GDM1 (cell line): ENCODE results near the gene DENND10.
"Not testable (repeated sequence)": the region's sequence is repeated elsewhere in the genome, so short reads cannot be mapped to it uniquely, and the experiment has no call there.

Experiments
- DNase-seq: peaks from one replicate; lab custom pipeline; 2025; lab: John Stamatoyannopoulos, UW

The DENND10 gene

DNA sequence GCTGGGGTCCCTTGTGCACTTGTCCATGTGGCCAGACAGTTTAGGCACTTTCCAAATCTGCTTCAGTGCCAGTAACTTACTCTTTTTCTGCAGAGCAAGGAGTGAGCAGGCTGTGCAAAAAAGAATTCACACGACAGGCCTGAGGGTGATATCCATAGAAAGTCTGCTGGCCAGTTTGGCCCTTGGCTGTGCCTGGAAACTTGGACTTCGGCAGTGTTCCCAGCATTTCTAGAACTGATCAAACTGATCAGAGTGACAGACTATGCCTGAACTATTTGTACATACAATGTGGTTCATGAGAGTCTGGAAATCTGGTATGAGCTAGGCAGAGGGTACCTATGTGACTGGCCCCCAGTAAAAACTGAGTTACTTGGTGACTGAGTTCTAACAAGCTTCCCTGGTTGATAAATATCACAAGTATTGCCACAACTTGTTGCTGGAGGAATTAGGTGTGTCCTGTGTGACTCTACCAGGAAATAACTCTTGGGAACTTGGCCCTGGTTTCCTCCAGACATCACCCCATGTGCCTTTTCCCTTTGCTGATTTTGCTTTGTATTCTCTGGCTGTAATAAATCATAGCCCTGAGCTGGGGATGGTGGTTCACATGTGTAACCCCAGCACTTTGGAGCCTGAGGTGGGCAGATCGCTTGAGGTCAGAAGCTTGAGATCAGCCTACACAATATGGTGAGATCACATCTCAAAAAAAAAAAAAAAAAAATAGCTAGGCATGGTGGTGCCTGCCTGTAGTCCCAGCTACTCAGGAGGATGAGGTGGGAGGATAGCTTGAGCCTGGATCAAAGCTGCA is 3.3 kb upstream of the DENND10 start:
- DNase-seq, result no peak

DNA sequence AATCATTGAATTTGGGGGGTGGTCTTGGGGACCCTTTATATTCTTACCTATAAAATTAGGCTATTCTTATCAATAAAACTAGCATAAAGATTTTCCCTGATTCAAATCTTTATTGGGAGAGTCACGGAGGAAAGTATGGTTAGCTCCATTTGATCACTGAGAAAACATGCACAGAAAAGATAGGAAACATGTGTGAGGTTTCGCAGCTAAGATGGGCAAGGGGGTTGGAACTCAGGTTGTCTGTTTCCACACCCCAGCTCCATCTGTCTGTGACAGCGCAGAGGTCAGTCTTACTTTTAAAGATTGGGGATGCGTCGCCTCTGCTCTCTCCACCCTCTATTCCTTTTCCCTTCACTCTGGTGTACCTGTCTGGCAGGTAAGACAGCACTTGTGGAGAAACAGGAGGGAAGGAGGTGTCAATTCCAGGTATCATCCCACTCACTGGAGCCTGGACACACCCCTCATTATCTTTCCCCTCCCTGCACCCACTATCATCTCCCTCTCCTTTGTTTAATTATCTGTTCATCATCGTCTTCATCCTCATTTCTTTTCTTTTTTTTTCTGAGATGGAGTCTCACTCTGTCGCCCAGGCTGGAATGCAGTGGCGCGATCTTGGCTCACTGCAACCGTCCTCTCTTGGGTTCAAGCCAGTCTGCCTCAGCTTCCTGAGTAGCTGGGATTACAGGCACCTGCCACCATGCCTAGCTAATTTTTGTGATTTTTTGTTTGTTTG is 2.4 kb upstream of the DENND10 start:
- no peak for DNase-seq

DNA sequence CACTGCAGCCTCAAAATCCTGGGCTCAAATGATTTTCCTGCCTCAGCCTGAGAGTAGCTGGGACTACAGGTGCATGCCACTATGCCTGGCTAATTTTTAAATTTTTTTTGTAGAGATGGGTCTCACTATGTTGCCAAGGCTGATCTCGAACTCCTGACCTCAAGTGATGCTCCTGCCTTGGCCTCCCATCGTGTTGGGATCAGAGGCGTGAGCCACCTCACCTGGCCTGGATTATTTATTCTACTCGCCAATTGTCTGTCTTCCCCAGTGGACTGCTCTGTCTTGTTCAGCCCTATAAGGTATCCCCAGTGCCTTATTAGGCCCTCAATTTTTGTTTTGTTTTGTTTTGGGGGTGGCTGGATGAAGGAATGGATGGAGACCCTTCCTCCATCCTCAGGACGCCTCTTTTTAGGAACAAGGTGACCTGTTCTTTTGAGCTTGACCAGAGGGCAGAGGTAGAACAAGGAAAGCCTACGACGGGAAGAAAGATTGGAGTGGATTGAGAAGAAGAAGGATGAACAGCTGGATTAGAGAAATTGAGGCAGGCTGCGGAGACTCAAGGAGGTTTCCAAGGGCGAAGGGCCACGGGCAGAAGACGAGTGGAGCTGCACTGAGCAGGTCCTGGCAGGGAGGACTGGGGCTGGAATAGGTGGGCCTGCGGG is 541 bp upstream of the DENND10 start:
- no peak for DNase-seq

DNA sequence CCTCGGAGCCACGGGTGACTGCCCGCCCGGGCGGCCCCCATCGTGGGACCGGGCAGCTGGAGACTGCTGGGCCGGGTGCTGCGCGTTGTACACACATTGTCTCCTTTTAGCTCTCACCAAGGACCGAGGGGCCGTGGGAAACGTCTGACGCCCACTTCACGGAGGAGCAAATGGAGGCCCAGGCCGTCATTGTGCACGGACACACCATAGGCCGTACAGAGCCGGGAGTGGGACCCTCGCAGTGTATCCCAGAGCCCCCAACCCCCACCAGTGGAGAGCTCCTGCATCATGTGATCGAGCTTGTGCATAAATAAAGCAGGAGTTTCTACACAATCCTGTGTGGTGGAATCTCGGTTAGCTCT is 722 bp downstream of the DENND10 start:
- no peak for DNase-seq

DNA sequence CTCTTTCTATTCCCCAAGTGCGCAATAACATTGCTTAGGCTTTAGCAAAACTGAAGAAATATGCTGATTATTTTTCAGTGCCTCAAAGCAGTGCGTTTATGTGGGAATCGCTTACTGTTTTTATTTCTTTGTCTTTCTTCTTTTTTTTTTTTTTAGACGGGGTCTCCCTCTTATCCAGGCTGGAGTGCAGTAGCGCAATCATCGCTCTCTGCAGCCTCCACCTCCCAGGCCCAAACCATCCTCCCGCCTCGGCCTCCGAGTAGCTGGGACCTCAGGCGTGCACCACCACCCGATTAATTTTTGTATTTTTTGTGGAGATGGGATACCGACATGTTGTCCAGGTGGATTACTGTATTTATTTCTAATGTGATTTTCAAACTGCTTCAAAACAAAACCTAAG is 1.2 kb downstream of the DENND10 start:
- no peak for DNase-seq

DNA sequence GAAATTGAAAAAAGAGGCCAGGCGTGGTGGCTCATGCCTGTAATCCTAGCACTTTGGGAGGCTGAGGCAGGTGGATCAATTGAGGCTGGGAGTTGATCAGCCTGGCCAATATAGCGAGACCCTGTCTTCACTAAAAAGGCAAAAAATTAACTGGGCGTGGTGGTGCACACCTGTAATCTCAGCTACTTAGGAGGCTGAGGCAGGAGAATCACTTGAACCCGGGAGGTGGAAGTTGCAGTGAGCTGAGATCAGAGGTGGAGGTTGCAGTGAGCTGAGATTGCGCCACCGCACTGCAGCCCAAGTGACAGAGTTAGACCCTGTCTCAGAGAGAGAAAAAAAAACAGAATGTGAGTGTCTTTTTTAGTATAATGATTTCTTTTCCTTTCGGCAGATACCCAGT is 2.0 kb downstream of the DENND10 start:
- not testable (repeated sequence) for DNase-seq

DNA sequence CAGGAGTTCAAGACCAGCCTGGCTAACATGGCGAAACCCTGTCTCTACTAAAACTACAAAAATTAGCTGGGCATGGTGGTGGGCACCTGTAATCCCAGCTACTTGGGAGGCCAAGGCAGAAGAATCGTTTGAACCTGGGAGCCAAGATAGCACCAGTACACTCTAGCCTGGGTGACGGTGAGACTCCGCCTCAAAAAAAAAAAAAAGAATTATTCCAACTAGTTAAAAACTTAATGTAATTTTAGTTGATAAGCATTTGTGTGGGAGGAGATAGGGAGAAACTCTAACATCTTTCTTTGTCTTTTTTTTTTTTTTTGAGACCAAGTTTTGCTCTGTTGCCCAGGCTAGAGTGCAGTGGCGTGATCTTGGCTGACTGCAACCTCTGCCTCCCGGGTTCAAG is 3.2 kb downstream of the DENND10 start:
- not testable (repeated sequence) for DNase-seq

DNA sequence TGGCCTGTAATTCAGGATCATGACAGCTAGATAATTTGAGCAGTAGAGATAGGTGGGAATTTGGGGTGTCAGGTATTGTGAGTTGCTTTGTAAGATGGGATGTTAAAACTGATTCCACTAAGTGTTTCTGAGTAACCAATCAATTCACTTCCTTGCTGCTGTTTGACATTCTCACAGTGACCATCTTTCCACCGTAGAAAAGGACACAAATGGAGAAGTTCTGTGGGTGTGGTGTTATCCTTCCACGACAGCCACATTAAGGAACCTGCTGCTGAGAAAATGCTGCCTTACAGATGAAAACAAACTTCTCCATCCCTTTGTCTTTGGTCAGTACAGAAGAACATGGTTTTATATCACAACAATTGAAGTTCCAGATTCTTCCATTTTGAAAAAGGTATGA is 3.9 kb downstream of the DENND10 start:
- not testable (repeated sequence) for DNase-seq

DNA sequence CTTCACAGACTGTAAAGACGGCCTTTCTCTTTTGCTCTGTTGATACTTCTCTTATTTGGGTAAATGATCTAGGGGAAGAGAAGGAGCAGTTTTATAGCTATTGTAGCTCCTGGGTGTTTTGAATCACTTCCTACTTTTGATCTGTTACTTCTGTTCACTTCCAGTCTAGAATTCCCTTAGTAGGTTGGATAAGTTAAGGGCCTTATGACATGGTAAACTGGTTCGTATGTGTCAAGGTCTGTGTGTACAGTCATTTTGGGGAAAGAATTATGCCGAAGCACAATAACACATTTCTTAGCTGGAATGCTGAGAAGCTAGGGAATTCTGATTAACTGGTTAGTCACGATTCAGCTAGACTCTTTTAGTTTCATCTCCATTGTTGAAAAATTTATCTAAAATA is 8.1 kb downstream of the DENND10 start:
- DNase-seq, result no peak

DNA sequence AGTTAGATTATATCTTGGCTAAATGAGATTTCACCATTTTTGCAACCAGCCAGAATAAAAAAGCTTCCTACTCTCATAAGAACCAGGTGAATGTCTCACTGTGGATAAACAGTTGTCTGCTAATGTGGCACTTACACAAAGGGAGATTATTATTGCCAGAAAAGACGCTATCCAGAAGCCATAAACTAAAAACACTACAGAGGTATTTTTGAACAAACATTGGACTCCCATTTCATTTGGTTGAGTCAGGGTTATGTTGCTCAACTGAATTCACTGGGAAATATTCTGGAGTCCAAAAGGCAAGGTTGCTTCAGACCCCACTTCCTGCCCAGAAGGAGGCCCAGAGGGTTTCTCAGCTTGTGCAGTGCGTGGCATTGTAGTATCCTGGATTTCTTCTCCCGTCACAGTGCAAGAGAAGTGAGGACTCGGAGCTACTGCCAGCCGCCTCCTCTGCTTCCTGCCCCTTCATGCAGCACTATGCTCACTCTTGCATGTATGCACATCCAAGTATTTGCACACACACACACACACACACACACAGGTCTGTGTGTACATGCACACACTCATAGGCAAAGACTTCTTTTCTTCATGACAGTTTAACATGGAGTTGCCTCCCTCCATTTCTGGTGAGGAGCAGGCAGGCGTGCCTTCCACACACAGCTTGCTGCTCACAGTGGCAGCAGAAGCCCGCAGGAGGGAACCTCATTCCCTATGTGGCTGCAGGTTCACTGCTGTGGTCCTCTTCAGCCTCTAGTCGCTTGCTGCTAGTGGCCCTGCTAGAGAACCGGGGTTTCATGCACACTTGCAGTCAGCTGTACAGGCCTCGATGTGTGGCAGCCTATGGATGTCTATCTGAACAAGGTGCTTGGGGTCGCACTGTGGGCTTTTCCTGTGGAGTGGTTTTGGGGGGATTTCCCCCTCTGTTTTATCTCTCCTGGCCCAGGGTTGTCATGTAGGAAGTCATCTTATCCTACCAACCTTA is 10.1 kb downstream of the DENND10 start:
- no peak for DNase-seq

DNA sequence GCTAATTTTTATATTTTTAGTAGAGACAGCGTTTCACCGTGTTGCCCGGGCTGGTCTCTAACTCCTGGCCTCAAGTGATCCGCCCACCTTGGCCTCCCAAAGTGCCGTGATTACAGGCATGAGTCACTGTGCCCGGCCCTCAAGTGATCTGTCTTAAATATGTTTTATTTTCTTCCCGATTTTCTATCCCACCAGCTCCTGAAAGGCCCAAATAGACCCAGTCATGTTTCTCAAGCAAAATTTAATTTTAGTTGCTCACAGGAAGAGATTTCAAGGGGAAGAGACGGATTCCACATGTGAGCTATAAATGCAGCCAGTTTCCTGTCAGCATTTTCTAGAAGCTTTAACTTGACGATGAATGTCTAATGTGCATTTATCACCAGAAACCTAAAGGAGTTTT is 12.0 kb downstream of the DENND10 start:
- DNase-seq, result no peak

DNA sequence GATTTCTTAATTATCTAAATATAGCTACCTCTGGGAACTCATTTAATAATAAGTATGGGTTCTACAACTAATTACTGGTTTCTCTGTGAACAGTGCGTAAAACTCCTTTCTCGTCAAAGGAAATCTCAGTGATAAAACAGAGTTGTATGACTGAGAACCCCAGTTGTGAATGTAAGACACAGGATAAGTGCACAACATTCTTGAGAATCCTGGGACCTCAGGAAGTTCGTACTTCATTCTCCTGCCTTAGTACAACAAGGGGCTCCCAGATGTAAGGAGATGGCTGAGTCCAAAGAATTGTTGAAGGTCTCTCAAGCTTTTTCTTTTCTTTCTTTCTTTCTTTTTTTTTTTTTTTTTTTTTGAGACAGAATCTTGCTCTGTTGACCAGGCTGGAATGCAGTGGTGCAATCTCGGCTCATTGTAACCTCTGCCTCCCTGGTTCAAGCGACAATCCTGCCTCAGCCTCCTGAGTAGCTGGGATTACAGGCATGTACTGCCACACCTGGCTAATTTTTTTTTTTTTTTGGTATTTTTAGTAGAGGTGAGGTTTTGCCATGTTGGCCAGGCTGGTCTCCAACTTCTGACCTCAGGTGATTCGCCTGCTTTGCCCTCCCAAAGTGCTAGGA is 12.5 kb downstream of the DENND10 start:
- DNase-seq, result no peak

DNA sequence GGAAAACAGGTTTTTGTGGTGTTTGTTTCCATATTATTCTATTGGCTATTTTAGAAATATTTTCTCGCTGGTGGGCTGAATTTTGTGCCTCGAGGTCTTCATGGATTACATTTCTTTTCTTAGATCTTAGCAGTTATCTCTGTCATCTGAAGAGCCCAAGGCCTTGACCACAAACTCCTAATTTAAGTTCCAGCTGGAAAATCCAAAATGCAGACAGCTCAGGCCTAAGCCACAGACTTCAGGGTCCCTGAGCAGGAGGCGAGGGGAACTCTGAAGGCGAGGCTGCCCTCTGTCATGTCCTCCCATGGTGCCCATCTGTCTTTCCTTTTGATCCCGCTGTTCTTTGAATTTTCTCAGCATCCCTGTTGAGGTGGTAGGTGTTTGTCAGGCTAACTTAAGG is 14.3 kb downstream of the DENND10 start:
- no peak for DNase-seq

DNA sequence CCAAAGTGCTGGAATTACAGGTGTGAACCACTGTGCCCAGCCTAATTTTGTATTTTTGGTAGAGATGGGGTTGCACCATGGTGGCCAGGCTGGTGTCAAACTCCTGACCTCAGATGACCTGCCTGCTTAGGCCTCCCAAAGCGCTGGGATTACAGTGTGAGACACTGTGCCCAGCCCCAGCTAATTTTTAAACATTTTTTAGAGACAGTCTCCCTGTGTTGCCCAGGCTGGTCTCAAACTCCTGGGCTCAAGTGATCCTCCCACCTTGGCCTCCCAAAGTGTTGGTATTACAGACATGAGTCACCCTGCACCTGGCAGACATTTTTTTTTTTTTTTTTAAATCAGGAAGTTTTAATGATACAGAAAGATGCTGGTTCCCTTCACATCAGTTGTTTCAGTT is 15.5 kb downstream of the DENND10 start:
- DNase-seq, result no peak

DNA sequence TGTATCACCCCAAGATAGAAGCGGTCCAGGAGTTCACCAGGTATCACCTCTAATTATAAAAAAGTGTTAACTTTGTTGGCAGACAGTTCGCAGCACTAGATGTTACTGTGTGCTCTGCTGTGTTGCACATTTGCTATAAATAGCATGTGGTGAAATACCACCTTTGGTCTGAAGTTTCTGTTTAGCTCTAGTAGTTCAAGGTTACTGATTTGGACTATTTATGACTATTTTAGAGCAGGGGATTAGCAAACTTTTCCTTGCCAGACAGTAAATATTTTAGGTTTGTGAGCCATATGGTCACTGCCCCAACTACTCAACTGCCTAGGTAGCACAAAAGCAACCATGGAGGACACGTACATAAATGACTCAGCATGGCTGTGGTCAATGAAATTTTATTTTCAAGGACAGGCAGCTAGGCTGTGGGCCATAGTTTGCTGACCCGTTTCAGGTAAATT is 16.5 kb downstream of the DENND10 start:
- no peak for DNase-seq

DNA sequence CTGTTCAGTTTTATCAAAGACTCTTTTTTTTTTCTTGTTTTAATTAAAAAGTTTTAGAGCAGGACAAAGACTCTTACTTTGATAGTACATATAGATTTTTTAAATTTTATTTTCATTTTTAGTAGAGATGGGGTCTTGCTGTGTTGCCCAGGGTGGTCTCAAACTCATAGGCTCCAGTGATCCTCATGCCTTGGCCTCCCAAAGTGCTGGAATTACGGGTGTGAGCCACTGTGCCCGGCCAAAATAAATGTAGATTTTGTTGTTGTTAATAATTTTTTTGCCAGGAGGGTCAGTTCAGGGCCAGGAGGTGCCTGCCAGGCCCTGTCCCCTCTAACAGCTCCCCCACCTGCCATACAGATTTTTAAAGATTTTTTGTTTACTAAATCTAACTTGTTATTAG is 17.0 kb downstream of the DENND10 start:
- DNase-seq, result no peak

DNA sequence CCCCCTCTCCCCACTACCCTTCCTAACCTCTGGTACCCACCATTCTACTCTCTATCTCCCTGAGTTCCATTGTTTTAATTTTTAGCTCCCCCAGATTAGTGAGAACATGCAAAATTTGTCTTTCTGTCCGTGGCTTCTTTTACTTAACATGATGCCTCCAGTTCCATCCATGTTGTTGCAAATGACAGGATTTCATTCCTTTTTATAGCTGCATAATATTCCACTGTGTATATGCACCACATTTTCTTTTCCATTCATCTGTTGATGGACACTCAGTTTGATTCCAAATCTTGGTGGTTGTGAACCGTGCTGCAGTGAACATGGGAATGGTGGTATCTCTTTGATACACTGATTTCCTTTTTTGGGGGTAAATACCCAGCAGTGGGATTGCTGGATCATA is 22.0 kb downstream of the DENND10 start:
- no peak for DNase-seq

DNA sequence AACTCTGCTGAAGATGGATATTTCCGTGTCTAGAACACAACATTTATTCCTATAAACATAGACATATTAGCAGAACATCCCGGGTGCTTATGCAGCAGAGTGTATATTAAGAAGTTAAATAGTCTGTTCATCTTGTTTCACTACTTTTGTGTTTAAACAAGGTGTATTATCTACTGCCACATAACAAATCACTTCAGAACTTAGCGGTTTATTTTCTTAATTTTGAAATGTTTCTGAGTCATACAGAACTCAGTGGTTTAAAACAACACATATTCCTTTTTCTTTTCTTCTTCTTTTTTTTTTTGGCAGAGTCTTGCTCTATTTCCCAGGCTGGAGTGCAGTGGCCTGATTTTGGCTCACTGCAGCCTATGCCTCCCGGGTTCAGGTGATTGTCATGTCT is 25.8 kb downstream of the DENND10 start:
- no peak for DNase-seq

DNA sequence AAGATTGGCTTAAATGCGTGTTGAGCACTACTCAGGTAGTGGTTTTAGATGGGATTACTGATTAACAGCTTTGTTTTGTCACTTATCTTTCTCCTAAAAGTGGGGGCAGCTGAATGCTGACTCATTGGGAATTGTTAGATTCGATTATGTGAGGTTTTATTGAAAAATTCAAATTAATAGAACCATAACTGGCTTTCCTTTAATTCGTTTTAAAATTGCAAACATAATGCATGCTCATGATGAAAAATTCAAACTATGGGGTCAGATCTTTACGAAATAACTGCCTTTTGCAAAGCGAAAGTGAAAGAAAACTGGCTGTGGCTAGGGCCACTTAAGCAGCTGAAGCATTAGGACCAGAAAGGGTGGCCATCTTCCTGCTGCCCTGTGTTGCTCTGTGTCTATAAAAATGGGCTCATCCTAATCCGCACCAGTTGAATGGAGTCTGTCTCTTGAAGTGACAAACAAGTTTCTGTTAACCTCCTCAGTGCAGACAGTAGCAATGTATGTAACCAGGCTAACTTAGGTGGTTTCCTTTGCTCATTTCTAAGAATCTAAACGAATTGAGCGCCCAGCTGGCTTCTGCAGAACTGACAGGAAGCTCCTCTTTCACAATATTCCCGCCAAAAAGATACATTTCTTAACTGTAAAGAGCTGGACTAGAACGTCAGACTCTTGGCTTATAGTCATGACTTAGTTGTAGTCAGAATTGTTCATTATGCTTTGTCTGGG is 27.8 kb downstream of the DENND10 start:
- no peak for DNase-seq

DNA sequence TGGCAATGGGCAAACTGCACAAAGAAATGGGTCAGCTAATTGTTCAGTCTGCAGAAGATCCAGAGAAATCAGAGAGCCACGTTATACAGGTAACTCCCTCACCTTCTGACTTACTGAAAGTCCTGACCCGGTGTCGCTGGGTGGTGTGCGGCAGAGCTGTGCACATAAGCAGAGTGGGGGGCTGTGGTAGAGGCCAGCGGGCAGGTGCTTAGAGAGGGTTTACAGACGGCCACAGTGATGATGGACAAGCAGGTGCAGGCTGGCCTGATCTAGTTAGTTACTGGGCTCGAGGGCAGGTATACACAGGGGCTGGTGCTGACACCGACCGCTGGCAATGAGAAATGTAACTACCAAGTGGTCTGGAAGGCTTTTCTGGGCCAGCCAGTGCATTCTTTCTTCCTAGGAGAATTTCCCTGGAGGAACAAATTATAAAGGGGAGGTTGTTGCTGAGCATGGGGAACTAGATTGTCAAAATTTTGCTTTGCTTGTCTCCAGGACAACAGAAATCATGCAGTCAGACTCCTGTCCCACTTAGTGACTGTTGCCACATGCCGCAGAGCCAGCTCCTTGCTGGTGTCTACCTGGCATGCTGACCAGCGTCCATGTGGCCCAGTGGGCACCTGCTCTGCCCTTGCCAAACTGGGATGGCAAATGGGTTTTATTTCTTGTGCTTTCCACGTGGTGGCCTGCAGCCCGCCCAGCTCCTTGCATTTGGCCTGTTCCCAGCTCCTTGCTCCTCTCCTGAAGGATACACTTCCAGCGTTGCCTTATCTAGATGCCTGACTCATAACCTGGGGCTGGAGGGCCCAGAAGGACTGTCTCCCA is 28.8 kb downstream of the DENND10 start:
- DNase-seq, result no peak
